ENCODE data around the gene FCHO2.

DNA sequence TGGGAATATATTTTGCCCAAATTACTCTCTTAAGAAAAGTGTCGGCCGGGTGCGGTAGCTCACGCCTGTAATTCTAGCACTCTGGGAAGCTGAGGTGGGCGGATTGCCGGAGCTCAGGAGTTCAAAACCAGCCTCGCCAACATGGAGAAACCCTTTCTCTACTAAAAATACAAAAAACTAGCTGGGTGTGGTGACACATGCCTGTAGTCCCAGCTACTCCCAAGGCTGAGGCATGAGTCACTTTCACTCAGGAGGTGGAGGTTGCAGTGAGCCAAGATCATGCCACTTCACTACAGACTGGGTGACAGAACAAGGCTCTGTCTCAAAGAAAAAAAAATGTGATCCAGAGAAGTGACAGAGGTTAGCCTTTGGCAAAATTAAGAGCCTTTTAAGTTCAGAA is 138.1 kb downstream of the FCHO2 start:
- TF ChIP-seq, protein P1, sequence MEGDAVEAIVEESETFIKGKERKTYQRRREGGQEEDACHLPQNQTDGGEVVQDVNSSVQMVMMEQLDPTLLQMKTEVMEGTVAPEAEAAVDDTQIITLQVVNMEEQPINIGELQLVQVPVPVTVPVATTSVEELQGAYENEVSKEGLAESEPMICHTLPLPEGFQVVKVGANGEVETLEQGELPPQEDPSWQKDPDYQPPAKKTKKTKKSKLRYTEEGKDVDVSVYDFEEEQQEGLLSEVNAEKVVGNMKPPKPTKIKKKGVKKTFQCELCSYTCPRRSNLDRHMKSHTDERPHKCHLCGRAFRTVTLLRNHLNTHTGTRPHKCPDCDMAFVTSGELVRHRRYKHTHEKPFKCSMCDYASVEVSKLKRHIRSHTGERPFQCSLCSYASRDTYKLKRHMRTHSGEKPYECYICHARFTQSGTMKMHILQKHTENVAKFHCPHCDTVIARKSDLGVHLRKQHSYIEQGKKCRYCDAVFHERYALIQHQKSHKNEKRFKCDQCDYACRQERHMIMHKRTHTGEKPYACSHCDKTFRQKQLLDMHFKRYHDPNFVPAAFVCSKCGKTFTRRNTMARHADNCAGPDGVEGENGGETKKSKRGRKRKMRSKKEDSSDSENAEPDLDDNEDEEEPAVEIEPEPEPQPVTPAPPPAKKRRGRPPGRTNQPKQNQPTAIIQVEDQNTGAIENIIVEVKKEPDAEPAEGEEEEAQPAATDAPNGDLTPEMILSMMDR (conservative IDR thresholded peaks at IDR 0.05) = no peak
- no peak for TF ChIP-seq ZFX (IDR thresholded peaks at IDR 0.05)

All from C4-2B (cell line).